WTC11 (cell line): Measurements from ENCODE around the gene MRPL39. TPM values are rescaled to one million over a fixed set of nuclear protein-coding genes. Genes with fewer than 3 reads are reported as not detected.

Experiments used
- ATAC-seq: fragments of 200-7000 bp; cut with Tn5 transposase; 2 replicates; pipeline ENCODE4 v1.10.0; 2021; ENCODE audit warnings: mild to moderate bottlenecking, moderate library complexity
- CTCF ChIA-PET: fragments of 300-600 bp; sonication (Branson Sonifier 250); formaldehyde crosslinking; loops from one replicate; lab custom pipeline; 2021; ENCODE audit warnings: antibody characterized with exemption; lab: Charles Lee
- POLR2A ChIA-PET: fragments of 350-600 bp; sonication (Branson Sonifier 250); formaldehyde crosslinking; loops from one replicate; lab custom pipeline; 2021; ENCODE audit warnings: antibody characterized with exemption; lab: Charles Lee
- DNase-seq: peaks from one replicate; pipeline ENCODE4 v3.0.0; 2021; ENCODE audit warnings: low spot score
- H3K27ac Mint-ChIP-seq: 2 replicates; pipeline ENCODE4 v1.8.0; 2021; ENCODE audit warnings: mixed read lengths
- H3K27me3 Mint-ChIP-seq: 2 replicates; pipeline ENCODE4 v1.8.0; 2021; ENCODE audit warnings: low read depth, mild to moderate bottlenecking, moderate library complexity, mixed read lengths
- H3K36me3 Mint-ChIP-seq: 2 replicates; pipeline ENCODE4 v1.8.0; 2021; ENCODE audit warnings: mixed read lengths
- H3K4me1 Mint-ChIP-seq: 2 replicates; pipeline ENCODE4 v1.8.0; 2022; ENCODE audit warnings: mixed read lengths
- H3K4me3 Mint-ChIP-seq: 2 replicates; pipeline ENCODE4 v1.8.0; 2021; ENCODE audit warnings: mild to moderate bottlenecking, moderate library complexity, mixed read lengths
- H3K9me3 Mint-ChIP-seq: 2 replicates; pipeline ENCODE4 v1.8.0; 2021; ENCODE audit warnings: mixed read lengths
- AR ChIP-seq: fragments of 250-450 bp; sonication (Bioruptor Pico); IDR thresholded peaks from 2 replicates; pipeline ENCODE4 v1.9.0; 2021; ENCODE audit warnings: mild to moderate bottlenecking
- ARID4B ChIP-seq: sonication (generic); formaldehyde crosslinking; IDR thresholded peaks from 2 replicates; pipeline ENCODE4 v1.8.0; 2023; ENCODE audit warnings: missing genetic modification reagents, mild to moderate bottlenecking, borderline replicate concordance
- ATF2 ChIP-seq: sonication (generic); formaldehyde crosslinking; IDR thresholded peaks from 2 replicates; pipeline ENCODE4 v1.8.1; 2022; ENCODE audit warnings: low read depth, missing genetic modification reagents, borderline replicate concordance
- ATF6 ChIP-seq: sonication (generic); formaldehyde crosslinking; IDR thresholded peaks from 2 replicates; pipeline ENCODE4 v1.8.1; 2023; ENCODE audit warnings: mild to moderate bottlenecking, missing genetic modification reagents
- ETV6 ChIP-seq: sonication (generic); formaldehyde crosslinking; IDR thresholded peaks from 2 replicates; pipeline ENCODE4 v1.8.1; 2022; ENCODE audit warnings: mild to moderate bottlenecking, missing genetic modification reagents
- FOXJ3 ChIP-seq: sonication (generic); formaldehyde crosslinking; IDR thresholded peaks from 2 replicates; pipeline ENCODE4 v1.9.0; 2021; ENCODE audit warnings: missing genetic modification reagents, mild to moderate bottlenecking, borderline replicate concordance
- GTF2I ChIP-seq: fragments of 250-450 bp; sonication (Bioruptor Pico); conservative IDR thresholded peaks from 2 replicates; pipeline ENCODE4 v1.4.0; 2021; ENCODE audit warnings: mild to moderate bottlenecking
- MAX ChIP-seq: sonication (generic); formaldehyde crosslinking; IDR thresholded peaks from 2 replicates; pipeline ENCODE4 v1.8.0; 2022; ENCODE audit warnings: mild to moderate bottlenecking, missing genetic modification reagents
- MLX ChIP-seq: sonication (generic); formaldehyde crosslinking; IDR thresholded peaks from 2 replicates; pipeline ENCODE4 v1.8.1; 2023; ENCODE audit warnings: mild to moderate bottlenecking, missing genetic modification reagents, moderate library complexity
- MXD4 ChIP-seq: fragments of 250-450 bp; sonication (Bioruptor Pico); IDR thresholded peaks from 2 replicates; pipeline ENCODE4 v1.8.0; 2021; ENCODE audit warnings: mild to moderate bottlenecking, moderate library complexity, borderline replicate concordance
- NFE2L1 ChIP-seq: sonication (generic); formaldehyde crosslinking; IDR thresholded peaks from 2 replicates; pipeline ENCODE4 v1.8.1; 2023; ENCODE audit warnings: missing genetic modification reagents
- NFYB ChIP-seq: sonication (generic); formaldehyde crosslinking; conservative IDR thresholded peaks from 2 replicates; pipeline ENCODE4 v1.8.0; 2022; ENCODE audit warnings: low read depth, missing genetic modification reagents
- SMAD3 ChIP-seq: sonication (generic); formaldehyde crosslinking; IDR thresholded peaks from 2 replicates; pipeline ENCODE4 v1.8.0; 2022; ENCODE audit warnings: missing genetic modification reagents, mild to moderate bottlenecking, borderline replicate concordance
- SOX15 ChIP-seq: fragments of 250-450 bp; sonication (Bioruptor Pico); IDR thresholded peaks from 2 replicates; pipeline ENCODE4 v1.9.0; 2021; ENCODE audit warnings: mild to moderate bottlenecking
- TCF7 ChIP-seq: sonication (generic); formaldehyde crosslinking; IDR thresholded peaks from 2 replicates; pipeline ENCODE4 v1.8.0; 2022; ENCODE audit warnings: mild to moderate bottlenecking, low read depth, missing genetic modification reagents, moderate library complexity
- TEAD4 ChIP-seq: sonication (generic); formaldehyde crosslinking; IDR thresholded peaks from 2 replicates; pipeline ENCODE4 v1.8.0; 2022; ENCODE audit warnings: mild to moderate bottlenecking, missing genetic modification reagents
- USF1 ChIP-seq: sonication (generic); formaldehyde crosslinking; IDR thresholded peaks from 2 replicates; pipeline ENCODE4 v1.8.0; 2022; ENCODE audit warnings: mild to moderate bottlenecking, missing genetic modification reagents
- USF2 ChIP-seq: sonication (generic); formaldehyde crosslinking; IDR thresholded peaks from 2 replicates; pipeline ENCODE4 v1.8.1; 2023; ENCODE audit warnings: mild to moderate bottlenecking, missing genetic modification reagents, moderate library complexity
- ZNF121 ChIP-seq: sonication (generic); formaldehyde crosslinking; IDR thresholded peaks from 2 replicates; pipeline ENCODE4 v1.8.0; 2023; ENCODE audit warnings: missing genetic modification reagents
- ZNF281 ChIP-seq: sonication (generic); formaldehyde crosslinking; IDR thresholded peaks from 2 replicates; pipeline ENCODE4 v1.8.0; 2023; ENCODE audit warnings: mild to moderate bottlenecking, missing genetic modification reagents
- total RNA-seq: library from RNA; stranded (reverse); gene quantifications from 3 replicates; pipeline ENCODE4 v1.2.3, GENCODE V29; 2021

Gene MRPL39
- total RNA-seq, 1 experiment from 2014 or later, result 34.7 TPM

- no peak for DNase-seq
- POLR2A ChIA-PET, result no interaction called here
Measured at GRCh38 chr21:25637851-25638659, 30.8 kb upstream of the MRPL39 start.

More at GRCh38 chr21:25637851-25638659, 30.8 kb upstream of the MRPL39 start:
- TF ChIP-seq MLX (CRISPR knock-in tag), result no peak
- no peak for TF ChIP-seq FOXJ3 (CRISPR knock-in tag)
- no peak for TF ChIP-seq TCF7 (CRISPR knock-in tag)
- no peak for TF ChIP-seq MAX
- TF ChIP-seq ATF6 (CRISPR knock-in tag), result no peak
- TF ChIP-seq MXD4 (CRISPR knock-in tag), result no peak
- TF ChIP-seq ARID4B (CRISPR knock-in tag), result no peak
- TF ChIP-seq ZNF281 (CRISPR knock-in tag), result no peak
- no peak for TF ChIP-seq ZNF121 (CRISPR knock-in tag)
- TF ChIP-seq TEAD4, result no peak
- TF ChIP-seq NFE2L1 (CRISPR knock-in tag), result no peak
- no peak for TF ChIP-seq SOX15 (CRISPR knock-in tag)
- TF ChIP-seq NFYB (CRISPR knock-in tag), result no peak
- TF ChIP-seq ETV6 (CRISPR knock-in tag), result no peak
- TF ChIP-seq AR (CRISPR knock-in tag), result no peak
- TF ChIP-seq GTF2I (CRISPR knock-in tag), result no peak
- TF ChIP-seq SMAD3 (CRISPR knock-in tag), result no peak
- no peak for TF ChIP-seq USF2
- no peak for TF ChIP-seq USF1 (CRISPR knock-in tag)
- no peak for TF ChIP-seq ATF2
- peak overlapping the region; percentile 71 for H3K4me3 Mint-ChIP-seq
- CTCF ChIA-PET, result no interaction called here
- no peak overlapping the region for H3K27ac Mint-ChIP-seq
- H3K9me3 Mint-ChIP-seq, result no peaks in the 10 kb centered on the region
- ATAC-seq, result no peak
- no peaks in the 10 kb centered on the region for H3K36me3 Mint-ChIP-seq
- peaks cover 17% of the 10 kb centered on the region for H3K4me1 Mint-ChIP-seq
- H3K27me3 Mint-ChIP-seq, result peaks cover 35% of the 10 kb centered on the region
